GM18870 (cell line): ENCODE data around the gene ZBTB7C.

Experiments used
- ATAC-seq: cut with Tn5 transposase; IDR thresholded peaks from one replicate; pipeline ENCODE4 v1.9.1; 2021; ENCODE audit warnings: moderate library complexity; ENCODE audit not compliant: unreplicated experiment

The ZBTB7C gene

DNA sequence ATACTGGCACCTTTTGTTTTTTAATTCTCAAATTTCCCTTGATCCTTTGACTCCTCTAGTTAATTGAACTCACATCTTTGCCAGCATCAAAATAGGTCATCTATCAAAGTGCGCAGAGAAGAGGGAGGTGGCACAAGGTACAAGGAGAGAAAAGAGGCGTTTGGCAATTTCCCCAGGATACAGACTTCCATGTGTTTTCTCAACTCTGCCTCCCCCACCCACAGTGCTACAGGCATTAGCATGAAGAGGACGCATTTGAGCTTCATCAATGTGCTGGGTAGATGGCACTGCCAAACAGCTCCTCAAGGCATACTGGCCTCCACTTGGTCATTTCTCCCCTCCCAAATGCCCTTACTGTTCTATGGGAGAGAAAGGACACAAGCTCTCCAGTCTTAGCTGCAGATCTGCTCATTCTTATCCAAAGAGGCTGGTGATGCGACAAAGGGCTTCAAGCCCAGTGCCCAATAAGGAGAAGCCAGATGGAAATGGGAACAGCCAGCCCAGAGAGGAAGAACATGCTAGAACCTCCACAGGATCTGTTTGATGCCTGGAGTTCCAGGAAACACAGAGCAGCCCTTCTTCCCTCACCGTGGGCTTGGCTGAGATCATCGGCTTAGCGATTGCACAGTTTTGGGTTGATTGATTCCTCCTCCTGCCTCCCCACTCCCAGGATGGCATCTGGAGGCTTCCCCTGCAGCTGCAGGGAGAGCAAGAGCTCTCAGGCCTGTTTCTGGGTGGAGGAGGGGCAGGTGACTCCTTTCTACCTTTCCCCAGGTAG, 334.1 kb downstream of the ZBTB7C start:
- ATAC-seq: no peak

DNA sequence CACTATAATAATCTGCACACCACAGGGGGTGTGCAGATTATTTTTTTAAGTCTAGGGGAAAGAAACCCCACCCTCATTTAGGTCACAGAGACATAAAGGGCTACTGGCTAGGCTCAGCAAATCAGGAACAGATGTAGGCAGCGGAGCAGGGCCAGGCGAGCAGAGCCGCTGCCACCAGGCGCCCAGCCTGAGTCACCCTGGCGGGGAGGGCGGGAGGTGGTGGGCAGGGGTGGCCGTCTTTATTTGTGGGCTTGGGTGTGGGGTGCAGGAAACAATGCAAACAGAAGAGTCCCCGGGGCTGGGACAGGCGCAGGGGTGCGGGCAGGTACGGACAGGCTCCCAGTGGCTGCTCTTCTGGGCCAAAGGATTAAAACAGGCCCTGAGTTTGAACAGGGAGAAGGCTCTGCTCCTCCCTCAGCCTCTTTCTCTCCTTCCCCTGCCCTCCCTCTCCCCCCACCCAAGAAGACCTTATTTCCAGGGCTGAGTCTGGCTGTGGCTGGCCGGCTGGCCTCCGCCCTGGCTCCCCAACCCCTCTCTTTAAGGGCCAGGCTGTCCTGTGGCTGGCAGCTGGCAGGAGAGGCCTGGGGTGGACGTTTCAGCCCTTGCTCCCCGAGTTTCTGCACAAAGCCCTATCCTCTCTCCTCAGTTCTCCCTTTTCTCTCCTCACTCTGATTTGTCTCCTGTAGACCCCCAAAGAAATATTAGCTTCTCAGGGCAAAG, 335.8 kb downstream of the ZBTB7C start:
- ATAC-seq: no peak

DNA sequence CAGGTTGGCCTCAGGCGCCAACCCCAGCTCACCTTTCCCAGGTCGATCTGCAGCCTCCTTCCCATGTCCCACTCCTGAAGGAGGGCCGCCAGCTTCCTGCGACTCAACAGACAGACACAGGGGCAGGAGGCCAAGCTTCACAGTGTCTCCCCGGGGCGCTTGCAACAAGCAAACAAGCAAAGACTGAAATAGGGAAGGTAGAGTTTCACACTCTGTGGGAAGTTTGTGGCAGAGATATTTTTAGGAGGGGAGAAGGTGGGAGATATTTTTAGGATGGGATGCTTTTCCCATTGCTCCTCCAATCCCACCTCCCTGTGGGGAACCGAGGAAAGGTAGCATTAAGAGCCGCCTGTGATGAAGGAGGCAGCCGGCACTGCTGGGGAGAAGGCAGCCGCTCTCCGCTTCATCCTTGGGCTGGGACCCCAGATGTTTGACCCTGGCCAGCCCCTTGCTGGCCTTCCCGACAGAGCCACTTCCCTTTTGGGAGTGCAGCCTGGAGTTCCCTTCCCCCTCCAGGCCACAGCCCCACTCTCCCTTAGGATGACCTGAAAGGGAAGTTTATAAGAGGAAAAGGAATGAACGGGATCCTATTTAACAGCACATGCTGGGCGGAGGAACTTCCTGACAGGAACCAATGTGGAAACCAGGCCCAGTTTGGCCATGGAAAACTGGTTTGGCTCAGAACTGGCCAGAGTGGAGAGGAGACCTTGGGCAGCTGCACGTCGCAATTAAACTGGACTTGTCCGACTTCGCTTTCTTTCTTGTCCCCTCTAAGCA, 336.6 kb downstream of the ZBTB7C start:
- ATAC-seq: no peak

GRCh38 chr18:48068916-48069445, 340.2 kb downstream of the ZBTB7C start:
- no peak for ATAC-seq

- ATAC-seq: no peak
Measured at GRCh38 chr18:48066225-48066652, 342.9 kb downstream of the ZBTB7C start.

GRCh38 chr18:48065601-48065995, 343.6 kb downstream of the ZBTB7C start:
- no peak for ATAC-seq

- no peak for ATAC-seq
Measured at GRCh38 chr18:48064978-48065600, 344.1 kb downstream of the ZBTB7C start.

DNA sequence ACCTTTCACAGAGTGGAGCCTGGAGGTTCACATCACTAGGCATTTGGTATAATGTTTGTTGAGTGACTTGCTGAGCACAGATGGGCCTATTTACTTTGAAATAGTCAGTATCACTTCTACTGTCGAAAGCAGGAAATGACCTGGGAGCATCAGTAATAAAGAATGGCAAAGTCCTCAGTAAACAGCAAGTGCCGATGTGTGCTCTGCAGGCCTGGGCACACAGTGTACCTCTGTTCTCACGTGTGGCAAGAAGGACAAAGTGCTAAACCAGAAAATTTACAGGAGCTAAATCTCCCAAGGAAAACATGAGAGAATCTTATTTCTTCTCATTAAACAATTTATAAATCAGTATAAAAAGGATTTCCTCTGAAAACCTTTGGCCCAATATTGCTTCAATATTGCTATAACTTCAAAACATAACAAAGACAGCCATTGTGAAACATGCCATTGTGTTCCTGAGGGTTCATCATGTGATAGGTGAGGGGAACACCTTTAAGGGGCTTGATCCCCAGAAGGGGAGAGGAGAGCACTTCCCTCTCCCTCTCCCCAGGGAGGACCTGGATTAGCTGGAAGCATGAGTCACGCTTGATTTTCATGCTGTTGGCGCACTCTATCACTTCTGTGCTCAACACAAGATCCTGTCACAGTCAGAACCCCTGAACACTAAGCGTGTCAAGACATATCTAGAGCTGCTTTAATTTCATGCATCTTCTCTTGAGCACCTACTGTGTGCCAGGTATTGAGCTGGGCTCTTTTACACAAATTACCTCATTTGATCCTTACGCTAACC, 347.2 kb downstream of the ZBTB7C start:
- no peak for ATAC-seq

GRCh38 chr18:48060970-48061369, 348.2 kb downstream of the ZBTB7C start:
- ATAC-seq: no peak

GRCh38 chr18:48060346-48060745, 348.8 kb downstream of the ZBTB7C start:
- no peak for ATAC-seq

DNA sequence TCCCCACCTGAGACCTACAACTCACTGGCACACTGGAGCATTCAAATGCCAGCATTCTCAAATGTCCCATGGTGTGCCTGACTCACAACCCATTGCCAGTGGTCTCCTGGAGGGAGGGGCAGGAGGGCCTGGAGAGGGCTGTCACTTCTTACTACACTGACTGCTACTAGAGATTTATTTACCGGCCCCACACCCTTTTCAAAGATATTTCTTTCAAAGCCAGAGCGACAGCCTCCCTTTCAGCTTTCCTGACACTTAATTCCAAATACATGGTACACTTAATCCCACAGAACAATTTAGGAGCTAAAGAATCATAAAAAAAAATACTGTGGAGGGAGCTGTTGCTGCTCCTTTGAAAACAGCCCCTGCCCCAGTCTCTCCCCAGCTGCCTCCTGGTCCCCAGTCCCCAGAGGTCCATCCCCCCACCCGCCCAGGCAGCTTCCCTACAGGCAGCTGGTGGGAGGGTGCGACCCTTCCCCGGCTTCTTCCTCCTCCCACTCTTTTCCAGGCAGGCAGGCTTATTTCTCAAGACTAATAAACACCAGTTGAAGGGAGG, 349.6 kb downstream of the ZBTB7C start:
- ATAC-seq: no peak

GRCh38 chr18:48058486-48058885, 350.7 kb downstream of the ZBTB7C start:
- ATAC-seq: no peak

DNA sequence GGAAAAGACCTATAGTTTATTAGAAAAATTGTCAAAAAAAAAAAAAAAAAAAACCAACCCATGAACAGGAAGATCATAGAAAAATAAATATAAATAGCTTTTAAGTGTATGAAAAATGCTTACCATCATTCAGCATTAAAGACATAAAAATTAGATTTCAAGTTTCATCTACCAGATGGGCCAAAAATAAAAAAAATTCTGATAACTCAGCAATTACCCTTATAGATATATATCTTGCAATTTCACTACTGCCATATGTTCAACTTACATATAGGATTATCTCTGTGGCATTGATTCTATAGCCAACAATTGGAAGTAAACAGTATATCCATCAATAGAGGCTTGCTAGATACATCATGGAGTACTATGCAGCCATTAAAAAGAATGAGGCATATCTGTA, 352.2 kb downstream of the ZBTB7C start:
- ATAC-seq: no peak

- ATAC-seq: no peak
Measured at GRCh38 chr18:48055351-48055750, 353.8 kb downstream of the ZBTB7C start.

DNA sequence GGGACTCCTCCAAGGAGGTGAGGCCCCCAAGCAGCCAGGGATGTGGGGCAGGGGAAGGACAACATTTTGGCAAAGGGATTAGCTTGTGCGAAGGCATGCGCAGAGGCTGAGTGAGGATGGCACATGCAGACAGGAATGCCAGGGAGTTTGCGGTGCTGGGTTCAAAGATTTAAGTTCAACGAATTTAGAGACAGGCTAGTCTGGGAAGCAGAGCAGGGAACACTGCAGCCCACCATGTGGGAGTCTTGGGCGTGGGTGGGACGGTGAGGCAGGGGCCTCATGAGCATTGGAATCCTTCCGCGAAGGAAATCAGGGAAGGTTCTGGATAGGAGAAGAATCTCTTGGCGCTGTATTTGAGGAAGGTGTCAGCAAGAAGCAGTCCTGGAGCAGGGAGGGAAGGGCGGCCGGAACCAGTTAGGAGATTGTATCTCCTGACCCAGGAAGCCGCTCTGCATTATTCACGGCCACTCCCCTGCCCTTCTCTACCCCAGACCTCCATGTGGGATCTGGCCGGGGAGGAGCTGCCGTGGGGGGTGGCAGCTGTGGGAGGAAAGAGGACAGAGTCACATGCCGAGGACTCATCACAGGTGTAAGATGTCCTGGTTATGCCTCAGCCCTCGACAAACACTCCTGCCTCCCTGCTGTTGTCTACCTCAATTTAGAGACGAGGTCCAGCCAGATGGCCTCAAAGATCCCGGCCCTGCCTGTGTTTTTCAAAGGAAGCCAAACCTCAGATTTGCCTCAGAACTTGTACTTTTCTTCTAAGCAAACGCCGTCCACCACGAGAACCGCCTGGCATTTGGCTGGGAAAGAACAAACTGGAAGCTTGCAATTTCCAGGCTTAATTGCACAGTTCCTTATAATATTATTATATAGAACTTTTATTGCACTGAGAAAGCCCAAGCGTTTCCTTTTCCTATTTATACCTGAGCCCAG, 355.0 kb downstream of the ZBTB7C start:
- ATAC-seq: no peak

- no peak for ATAC-seq
Measured at GRCh38 chr18:48052842-48053241, 356.3 kb downstream of the ZBTB7C start.

GRCh38 chr18:48051945-48052840, 357.0 kb downstream of the ZBTB7C start:
- no peak for ATAC-seq

DNA sequence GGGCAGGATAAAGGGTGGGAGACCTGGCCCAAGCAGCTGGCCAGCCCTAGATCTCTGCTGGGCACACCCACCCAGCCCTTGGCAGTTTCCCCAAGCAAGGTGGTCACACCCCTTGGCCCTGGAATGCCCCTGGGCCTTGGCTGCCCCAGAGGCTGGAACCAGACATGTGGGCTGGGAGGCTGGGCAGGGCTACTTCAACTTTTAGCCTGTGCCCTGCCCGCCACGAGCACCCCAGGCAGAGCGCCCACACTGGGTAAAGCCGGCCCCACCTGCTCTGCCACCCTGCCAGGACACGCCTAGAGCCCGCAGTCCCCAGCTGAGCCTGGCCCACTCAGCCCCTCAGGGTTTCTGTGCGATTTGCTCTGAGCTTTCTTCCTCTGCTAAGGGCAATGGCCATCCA, 359.0 kb downstream of the ZBTB7C start:
- no peak for ATAC-seq
